HepG2 (cell line): ENCODE data around the gene COL27A1. TPM values are rescaled to one million over a fixed set of nuclear protein-coding genes. Genes with fewer than 3 reads are reported as not detected.

ENCODE experiments used
- ATAC-seq: fragments of 200-7000 bp; cut with Tn5 transposase; 3 replicates; pipeline ENCODE4 v1.9.1; 2020; ENCODE audit warnings: mild to moderate bottlenecking, moderate library complexity
- BruUV-seq: library from RNA; stranded (reverse); fragments of 400-500 nt; replicated peaks from 2 replicates; lab custom pipeline; 2021; lab: Mats Ljungman, UMichigan
- CTCF ChIA-PET: fragments of 300-600 bp; formaldehyde crosslinking; extraction: SDS; loops from one replicate; lab custom pipeline; 2021; ENCODE audit warnings: low total read pairs, inconsistent platforms, low intra/inter-chr PET ratio; lab: Yijun Ruan, JAX
- POLR2A ChIA-PET: fragments of 350-600 bp; sonication (Branson Sonifier 250); formaldehyde crosslinking; loops from one replicate; lab custom pipeline; 2020; ENCODE audit warnings: antibody characterized with exemption, inconsistent platforms; lab: Yijun Ruan, JAX
- DNase-seq: peaks from one replicate; pipeline ENCODE4 v3.0.0-alpha.2; 2015; ENCODE audit warnings: low spot score
- FAIRE-seq: peaks from 3 replicates; lab custom pipeline; 2011; peaks lifted over from hg19 to GRCh38; lab: Jason Lieb, UNC
- H2AFZ ChIP-seq: one replicate; pipeline ENCODE4 v1.6.1; 2011; ENCODE audit warnings: low read length, inconsistent platforms
- H3K27ac ChIP-seq: fragments of 300-600 bp; 3 replicates; pipeline ENCODE4 v1.8.0; 2011; ENCODE audit warnings: mixed run types, mild to moderate bottlenecking, mixed read lengths, low read length, inconsistent platforms; ENCODE audit not compliant: insufficient read depth; ENCODE audit errors: extremely low read length
- H3K27me3 ChIP-seq, 2 experiments: fragments of 200-600 bp in 1 of 2; 2 replicates in 1 of 2; 3 replicates in 1 of 2; pipeline versions ENCODE4 v1.6.0 to v1.8.0; 2011; ENCODE audit warnings: low read length in 2 of 2, mild to moderate bottlenecking in 2 of 2, moderate library complexity in 2 of 2, inconsistent platforms in 1 of 2; ENCODE audit not compliant: insufficient read depth in 2 of 2, control insufficient read depth in 1 of 2
- H3K36me3 ChIP-seq, 2 experiments: fragments of 200-600 bp in 1 of 2; replicated peaks in 1 of 2; 2 replicates in 1 of 2; 3 replicates in 1 of 2; pipeline versions ENCODE4 v1.5.1 to v1.8.0; 2011; ENCODE audit warnings: low read length in 2 of 2, inconsistent platforms in 1 of 2; ENCODE audit not compliant: insufficient read depth in 2 of 2, control insufficient read depth in 1 of 2
- H3K4me1 ChIP-seq: 2 replicates; pipeline ENCODE4 v1.5.1; 2012; ENCODE audit warnings: low read length, inconsistent platforms; ENCODE audit not compliant: insufficient read depth
- H3K4me2 ChIP-seq: 2 replicates; pipeline ENCODE4 v1.6.0; 2011; ENCODE audit warnings: low read depth, low read length, inconsistent platforms
- H3K4me3 ChIP-seq, 3 experiments: fragments of 200-600 bp in 1 of 3; sonication (generic), shearing (Covaris generic) in 1 of 3; replicated peaks in 1 of 3; 2 replicates each; pipeline ENCODE4 v1.5.1; 2011 to 2016; ENCODE audit warnings: low read length in 3 of 3, inconsistent platforms in 2 of 3, low read depth in 2 of 3, mild to moderate bottlenecking in 2 of 3, control low read depth in 1 of 3, mixed read lengths in 1 of 3; ENCODE audit not compliant: insufficient read depth in 1 of 3
- H3K79me2 ChIP-seq: one replicate; pipeline ENCODE4 v1.6.1; 2011; ENCODE audit warnings: low read length, inconsistent platforms; ENCODE audit not compliant: insufficient read depth
- H3K9ac ChIP-seq: 2 replicates; pipeline ENCODE4 v1.6.0; 2011; ENCODE audit warnings: mild to moderate bottlenecking, low read depth, low read length, inconsistent platforms; ENCODE audit not compliant: insufficient read depth
- H3K9me3 ChIP-seq: 2 replicates; pipeline ENCODE4 v1.5.1; 2012; ENCODE audit warnings: mild to moderate bottlenecking, low read length
- H4K20me1 ChIP-seq: 2 replicates; pipeline ENCODE4 v1.6.0; 2011; ENCODE audit warnings: inconsistent platforms, mild to moderate bottlenecking, low read length, moderate library complexity; ENCODE audit not compliant: insufficient read depth
- AGO1 ChIP-seq: fragments of 200-400 bp; formaldehyde crosslinking; IDR thresholded peaks from 2 replicates; pipeline ENCODE4 v1.6.1; 2017; ENCODE audit warnings: mild to moderate bottlenecking, low read depth, low read length, moderate library complexity; ENCODE audit not compliant: poor library complexity, severe bottlenecking
- BCLAF1 ChIP-seq: fragments of 450-650 bp; IDR thresholded peaks from 2 replicates; pipeline ENCODE4 v1.6.1; 2017; ENCODE audit warnings: mild to moderate bottlenecking
- CBX5 ChIP-seq: sonication (generic); formaldehyde crosslinking; IDR thresholded peaks from 2 replicates; pipeline ENCODE4 v1.4.0; 2020; ENCODE audit warnings: missing genetic modification reagents, borderline replicate concordance
- DNMT3B ChIP-seq: conservative IDR thresholded peaks from 2 replicates; pipeline ENCODE4 v1.6.1; 2016; ENCODE audit warnings: missing biosample characterization, control low read depth
- E2F5 ChIP-seq: sonication (generic); formaldehyde crosslinking; conservative IDR thresholded peaks from 2 replicates; pipeline ENCODE4 v1.4.0; 2020; ENCODE audit warnings: missing genetic modification reagents
- MXI1 ChIP-seq: IDR thresholded peaks from 3 replicates; pipeline ENCODE4 v1.6.1; 2012; ENCODE audit warnings: low read depth, low read length, inconsistent platforms, borderline replicate concordance
- PHF20 ChIP-seq: sonication (generic); formaldehyde crosslinking; IDR thresholded peaks from 2 replicates; pipeline ENCODE4 v1.5.0; 2020; ENCODE audit warnings: mild to moderate bottlenecking, missing genetic modification reagents
- SMAD9 ChIP-seq: sonication (generic); formaldehyde crosslinking; IDR thresholded peaks from 2 replicates; pipeline ENCODE4 v1.5.1; 2020; ENCODE audit warnings: mild to moderate bottlenecking, missing genetic modification reagents
- TAF15 ChIP-seq: fragments of 200-400 bp; formaldehyde crosslinking; IDR thresholded peaks from one replicate; pipeline ENCODE4 v1.6.1; 2018; ENCODE audit warnings: mild to moderate bottlenecking, low read depth, low read length; ENCODE audit not compliant: poor library complexity, severe bottlenecking
- TCF12 ChIP-seq, 2 experiments: fragments of 450-650 bp in 1 of 2; sonication (generic) in 1 of 2; formaldehyde crosslinking in 1 of 2; IDR thresholded peaks; 2 replicates each; pipeline versions ENCODE4 v1.6.1 to v1.8.0; 2017 to 2022; ENCODE audit warnings: antibody characterized with exemption in 1 of 2, mild to moderate bottlenecking in 1 of 2, missing genetic modification reagents in 1 of 2, moderate library complexity in 1 of 2
- TFAP4 ChIP-seq: sonication (generic); IDR thresholded peaks from 2 replicates; pipeline ENCODE4 v1.6.1; 2016; ENCODE audit warnings: low read depth, borderline replicate concordance
- TFDP2 ChIP-seq: sonication (generic); formaldehyde crosslinking; IDR thresholded peaks from 2 replicates; pipeline ENCODE4 v1.4.0; 2020; ENCODE audit warnings: missing genetic modification reagents
- THAP11 ChIP-seq: IDR thresholded peaks from 2 replicates; pipeline ENCODE4 v1.6.1; 2016; ENCODE audit warnings: missing biosample characterization, missing genetic modification reagents
- XBP1 ChIP-seq: sonication (generic); formaldehyde crosslinking; IDR thresholded peaks from 2 replicates; pipeline ENCODE4 v1.5.0; 2020; ENCODE audit warnings: missing genetic modification reagents
- ZKSCAN5 ChIP-seq: sonication (generic); formaldehyde crosslinking; IDR thresholded peaks from 2 replicates; pipeline ENCODE4 v1.5.1; 2020; ENCODE audit warnings: mild to moderate bottlenecking, missing genetic modification reagents
- ZNF10 ChIP-seq: sonication (generic); formaldehyde crosslinking; IDR thresholded peaks from 2 replicates; pipeline ENCODE4 v1.4.0; 2020; ENCODE audit warnings: mild to moderate bottlenecking, low read depth, missing genetic modification reagents, borderline replicate concordance
- ZNF136 ChIP-seq: sonication (generic); formaldehyde crosslinking; IDR thresholded peaks from 2 replicates; pipeline ENCODE4 v1.8.1; 2022; ENCODE audit warnings: low read depth, mild to moderate bottlenecking, moderate library complexity, missing genetic modification reagents
- ZNF850 ChIP-seq: sonication (generic); formaldehyde crosslinking; conservative IDR thresholded peaks from 2 replicates; pipeline ENCODE4 v1.9.0; 2021; ENCODE audit warnings: mild to moderate bottlenecking, missing genetic modification reagents
- WGBS: methylation state at CpG from one replicate; pipeline ENCODE4 v1.1.6; 2017; ENCODE audit warnings: low lambda C conversion rate; 5-methylcytosine and 5-hydroxymethylcytosine counted together
- in situ Hi-C: cut with HindIII; loops from 2 replicates; pipeline ENCODE4 v1.10.0; 2017; ENCODE audit warnings: low pct_unique_long_range_greater_than_20kb; ENCODE audit not compliant: extremely low pct_ligation_motif_present
- intact Hi-C: fragments of 100-400 bp; cut with micrococcal nuclease; formaldehyde crosslinking; loops from one replicate; pipeline ENCODE4 v1.10.0; 2022; ENCODE audit not compliant: unreplicated experiment
- polyA plus RNA-seq, 8 experiments: library from polyadenylated mRNA; depleted of rRNA in 3 of 8; stranded (reverse) in 7 of 8; unstranded in 1 of 8; fragments of >200 nt; fragmentation: Illumina TruSeq in 4 of 8; extraction: Trizol in 4 of 8; gene quantifications; 2 replicates each; pipeline versions ENCODE4 v1.2.1 to v1.2.3, GENCODE V29; 2011 to 2016; ENCODE audit warnings: low read depth in 4 of 8, missing spikeins in 1 of 8, mixed read lengths in 1 of 8; ENCODE audit not compliant: insufficient read depth in 1 of 8
- total RNA-seq, 5 experiments: library from RNA; depleted of rRNA; stranded (reverse); fragments of >200 nt; fragmentation: Illumina TruSeq; extraction: Trizol; gene quantifications; 2 replicates each; pipeline ENCODE4 v1.2.3, GENCODE V29; 2016; ENCODE audit warnings: low read depth in 1 of 5

COL27A1 gene
- total and polyA plus RNA-seq, 2 of the 13 experiments (the other 11 are each of a cell fraction or from before 2014, with no cell fraction given): 71.3 to 89.1 TPM

GRCh38 chr9:114207034-114207810, 51.9 kb downstream of the COL27A1 start (continued):
- TF ChIP-seq BCLAF1: no peak
- TF ChIP-seq CBX5 (CRISPR knock-in tag): no peak
- no peak for TF ChIP-seq THAP11
- no peak for TF ChIP-seq TFDP2 (CRISPR knock-in tag)
- TF ChIP-seq AGO1: no peak
- TF ChIP-seq ZNF136: no peak

- intact Hi-C loops: no loop called here
Observed at GRCh38 chr9:114207845-114208244, 52.5 kb downstream of the COL27A1 start.

More at GRCh38 chr9:114207845-114208244, 52.5 kb downstream of the COL27A1 start:
- BruUV-seq: no TSS peak
- in situ Hi-C loops: no loop called here
- no peak overlapping the region for H3K27ac ChIP-seq
- H3K9me3 ChIP-seq: no peaks in the 10 kb centered on the region
- H3K4me2 ChIP-seq: no peak overlapping the region
- ChIA-PET CTCF (no interaction called here), POLR2A (no interaction called here)
- no peak for ATAC-seq
- WGBS: 93% methylated on average over 3 of the region's 6 CpGs
- H3K27me3 ChIP-seq: no peaks in the 10 kb centered on the region
- DNase-seq: no peak
- FAIRE-seq: no peak
- H3K4me1 ChIP-seq: peaks cover 24% of the 10 kb centered on the region
- 0 out of 2 replicates have a peak, but pooled peaks cover 4% of the 10 kb centered on the region for H4K20me1 ChIP-seq
- H3K79me2 ChIP-seq: no peaks in the 10 kb centered on the region
- H3K36me3 ChIP-seq: peaks cover 58 to 97% of the 10 kb centered on the region in 2 experiments
- TF ChIP-seq TCF12 (IDR thresholded peaks at IDR 0.05) (no peak), TCF12 (CRISPR knock-in tag; IDR thresholded peaks at IDR 0.05) (no peak), DNMT3B (no peak), E2F5 (CRISPR knock-in tag) (no peak), TFAP4 (no peak), PHF20 (CRISPR knock-in tag) (no peak), TAF15 (no peak), ZNF850 (no peak), XBP1 (CRISPR knock-in tag) (no peak), MXI1 (no peak), ZNF10 (CRISPR knock-in tag) (no peak), ZKSCAN5 (CRISPR knock-in tag) (no peak), SMAD9 (CRISPR knock-in tag) (no peak)
- H3K4me3 ChIP-seq: no peak overlapping the region
- H2AFZ ChIP-seq: no peak overlapping the region
- no peak overlapping the region for H3K9ac ChIP-seq
